Common myeloid progenitor, CD34-positive (primary cell): Measurements from ENCODE around the gene ICAM2.
A peak's percentile ranks its signal among the peaks of the same experiment; 100 is the strongest.
"Not testable (repeated sequence)": the region's sequence is repeated elsewhere in the genome, so short reads cannot be mapped to it uniquely, and the experiment has no call there.

ENCODE experiments used
- CTCF ChIA-PET: fragments of 350-600 bp; sonication (Branson Sonifier 250); formaldehyde crosslinking; loops from one replicate; lab custom pipeline; 2021; ENCODE audit warnings: antibody characterized with exemption; lab: Charles Lee
- POLR2A ChIA-PET: fragments of 350-600 bp; sonication (Branson Sonifier 250); formaldehyde crosslinking; loops from one replicate; lab custom pipeline; 2021; ENCODE audit warnings: antibody characterized with exemption; lab: Charles Lee
- DNase-seq, 3 donors: peaks; one replicate each; pipeline versions ENCODE4 v3.0.0 to v3.0.0-alpha.2; 2013
- H3K27ac ChIP-seq, 2 experiments: 1 replicate in 1 of 2; 2 replicates in 1 of 2; pipeline ENCODE4 v1.7.0; 2013; ENCODE audit warnings: inconsistent platforms in 2 of 2, low read length in 2 of 2, mild to moderate bottlenecking in 2 of 2, low read depth in 1 of 2, moderate library complexity in 1 of 2; ENCODE audit not compliant: severe bottlenecking in 2 of 2, insufficient read depth in 1 of 2, poor library complexity in 1 of 2
- H3K27me3 ChIP-seq, 5 experiments: replicated peaks in 2 of 5; 1 replicate in 3 of 5; 2 replicates in 2 of 5; pipeline versions ENCODE4 v1.6.1 to v1.7.0; 2013; ENCODE audit warnings: low read length in 4 of 5, mild to moderate bottlenecking in 2 of 5, moderate library complexity in 2 of 5, inconsistent platforms in 1 of 5; ENCODE audit not compliant: insufficient read depth in 5 of 5, control insufficient read depth in 4 of 5
- H3K36me3 ChIP-seq, 4 experiments: 1 replicate in 2 of 4; 2 replicates in 2 of 4; pipeline versions ENCODE4 v1.6.1 to v1.7.0; 2013; ENCODE audit warnings: low read length in 3 of 4, control low read depth in 1 of 4, mild to moderate bottlenecking in 1 of 4; ENCODE audit not compliant: control insufficient read depth in 4 of 4, insufficient read depth in 4 of 4
- H3K4me1 ChIP-seq, 4 experiments: 1 replicate in 3 of 4; 2 replicates in 1 of 4; pipeline versions ENCODE4 v1.6.1 to v1.7.1; 2013; ENCODE audit warnings: low read length in 3 of 4, mild to moderate bottlenecking in 3 of 4, control low read depth in 1 of 4, inconsistent platforms in 1 of 4, moderate library complexity in 1 of 4; ENCODE audit not compliant: control insufficient read depth in 4 of 4, insufficient read depth in 4 of 4; ENCODE audit errors: control extremely low read depth in 1 of 4
- H3K4me3 ChIP-seq, 7 experiments: 1 replicate in 4 of 7; 2 replicates in 3 of 7; pipeline versions ENCODE4 v1.5.1 to v1.7.0; 2013; ENCODE audit warnings: mild to moderate bottlenecking in 7 of 7, low read length in 6 of 7, moderate library complexity in 6 of 7, inconsistent platforms in 2 of 7, low read depth in 2 of 7, control low read depth in 1 of 7; ENCODE audit not compliant: insufficient read depth in 4 of 7, control insufficient read depth in 1 of 7; ENCODE audit errors: extremely low read depth in 1 of 7
- H3K9me3 ChIP-seq, 5 experiments: 1 replicate in 4 of 5; 2 replicates in 1 of 5; pipeline versions ENCODE4 v1.6.1 to v1.7.1; 2013; ENCODE audit warnings: low read length in 4 of 5, mild to moderate bottlenecking in 2 of 5, inconsistent platforms in 1 of 5, low read depth in 1 of 5, moderate library complexity in 1 of 5; ENCODE audit not compliant: control insufficient read depth in 4 of 5, insufficient read depth in 2 of 5; ENCODE audit errors: control extremely low read depth in 1 of 5
- WGBS: methylation state at CpG from one replicate; pipeline ENCODE4 v1.1.5; 2013; ENCODE audit not compliant: insufficient coverage; 5-methylcytosine and 5-hydroxymethylcytosine counted together

Gene ICAM2

GRCh38 chr17:63982641-63983040 lies 37.8 kb downstream of the ICAM2 start:
- H3K27ac ChIP-seq = peak overlapping the region in 1 of 2 experiments; percentile 71
- WGBS = 94% methylated on average over 2 of the region's 2 CpGs
- H3K4me3 ChIP-seq = peak overlapping the region in 1 of 7 experiments; percentile 51
- H3K36me3 ChIP-seq, H3K9me3 ChIP-seq, POLR2A ChIA-PET, H3K27me3 ChIP-seq, DNase-seq: not testable (repeated sequence)
- CTCF ChIA-PET = interaction anchor here (0.7 to 3.8 kb wide), 8 partner anchors 7 to 117 kb away, joined by 3 to 24 read pairs (median 4); no protein-coding TSS in a partner anchor
- peaks cover 7 to 66% (median 49%) of the 10 kb centered on the region in 4 experiments for H3K4me1 ChIP-seq

GRCh38 chr17:63978272-63979200 lies 41.9 kb downstream of the ICAM2 start:
- Histone ChIP-seq H3K4me3 (no peak overlapping the region), H3K27me3 (no peaks in the 10 kb centered on the region), H3K4me1 (peaks cover 3 to 55% (median 31%) of the 10 kb centered on the region in 4 experiments), H3K36me3 (no peaks in the 10 kb centered on the region), H3K9me3 (peaks cover 0 to 6% (median 0%) of the 10 kb centered on the region in 5 experiments), H3K27ac (no peak overlapping the region)
- POLR2A ChIA-PET = no interaction called here
- 94% methylated on average over 12 of the region's 13 CpGs for WGBS
- DNase-seq = no peak
- CTCF ChIA-PET = interaction anchor here (1.1 to 3.7 kb wide), 9 partner anchors 9 to 60 kb away, joined by 3 to 16 read pairs (median 4); partner anchors contain the start of gene GH1

GRCh38 chr17:63976702-63977101 lies 43.7 kb downstream of the ICAM2 start:
- peaks cover 0 to 37% (median 23%) of the 10 kb centered on the region in 4 experiments for H3K4me1 ChIP-seq
- 12% methylated on average over 3 of the region's 3 CpGs for WGBS
- ChIA-PET POLR2A (interaction anchor here (0.7 to 1.1 kb wide), 3 partner anchors 22 to 43 kb away, joined by 3 to 6 read pairs (median 3); partner anchors contain the start of gene ICAM2), CTCF (interaction anchor here (1.0 to 3.2 kb wide), 5 partner anchors 8 to 60 kb away, joined by 4 to 15 read pairs (median 6); partner anchors contain the start of gene GH1)
- H3K27ac ChIP-seq = no peak overlapping the region
- DNase-seq = peak in 2 of 3 donors; percentile 81 to 86
- H3K36me3 ChIP-seq = no peaks in the 10 kb centered on the region
- H3K9me3 ChIP-seq = peaks cover 0 to 1% (median 0%) of the 10 kb centered on the region in 5 experiments
- no peak overlapping the region for H3K4me3 ChIP-seq
- H3K27me3 ChIP-seq = no peaks in the 10 kb centered on the region

GRCh38 chr17:63975541-63976092 lies 44.8 kb downstream of the ICAM2 start:
- H3K4me3 ChIP-seq = no peak overlapping the region
- WGBS = 75% methylated on average over 2 of the region's 2 CpGs
- H3K4me1 ChIP-seq = peaks cover 0 to 36% (median 21%) of the 10 kb centered on the region in 4 experiments
- H3K27me3 ChIP-seq = no peaks in the 10 kb centered on the region
- CTCF ChIA-PET = interaction anchor here (0.7 to 3.2 kb wide), 9 partner anchors 9 to 219 kb away, joined by 3 to 15 read pairs (median 10); partner anchors contain the start of genes CD79B and GH1
- H3K9me3 ChIP-seq = no peaks in the 10 kb centered on the region
- H3K36me3 ChIP-seq = no peaks in the 10 kb centered on the region
- POLR2A ChIA-PET = interaction anchor here (0.5 to 1.1 kb wide), 2 partner anchors 30 to 39 kb away, joined by 3 to 4 read pairs; no protein-coding TSS in a partner anchor
- no peak for DNase-seq
- H3K27ac ChIP-seq = no peak overlapping the region

- H3K9me3 ChIP-seq = no peaks in the 10 kb centered on the region
- WGBS = 97% methylated on average over 8 of the region's 10 CpGs
- no peak overlapping the region for H3K4me3 ChIP-seq
- H3K27ac ChIP-seq = no peak overlapping the region
- H3K27me3 ChIP-seq = no peaks in the 10 kb centered on the region
- ChIA-PET POLR2A (interaction anchor here (0.7 to 1.1 kb wide), 2 partner anchors 8 to 11 kb away, joined by 3 read pairs; no protein-coding TSS in a partner anchor), CTCF (interaction anchor here (0.8 to 3.2 kb wide), 10 partner anchors 11 to 159 kb away, joined by 3 to 15 read pairs (median 8); partner anchors contain the start of genes CD79B and GH1)
- peak in 1 of 3 donors; percentile 7 for DNase-seq
- H3K4me1 ChIP-seq = peaks cover 0 to 36% (median 21%) of the 10 kb centered on the region in 4 experiments
- no peaks in the 10 kb centered on the region for H3K36me3 ChIP-seq
Measured at GRCh38 chr17:63974594-63975192, 45.7 kb downstream of the ICAM2 start.

- Histone ChIP-seq H3K4me3 (no peak overlapping the region), H3K9me3 (no peaks in the 10 kb centered on the region), H3K27ac (no peak overlapping the region), H3K36me3 (no peaks in the 10 kb centered on the region), H3K27me3 (no peaks in the 10 kb centered on the region), H3K4me1 (peaks cover 0 to 36% (median 21%) of the 10 kb centered on the region in 4 experiments)
- 95% methylated on average over 11 of the region's 12 CpGs for WGBS
- ChIA-PET CTCF (interaction anchor here (0.8 to 3.2 kb wide), 12 partner anchors 9 to 160 kb away, joined by 3 to 15 read pairs (median 5); partner anchors contain the start of genes CD79B and GH1), POLR2A (interaction anchor here (0.7 to 1.1 kb wide), 2 partner anchors 8 to 12 kb away, joined by 3 read pairs; no protein-coding TSS in a partner anchor)
- DNase-seq = no peak
Measured at GRCh38 chr17:63973930-63974593, 46.4 kb downstream of the ICAM2 start.
